GM23338 (cell line): ENCODE measurements around the gene MAN1B1. TPM values are rescaled to one million over a fixed set of nuclear protein-coding genes. Genes with fewer than 3 reads are reported as not detected.

ENCODE experiments used
- ATAC-seq: fragments of 200-7000 bp; cut with Tn5 transposase; 3 replicates; pipeline ENCODE4 v1.9.1; 2020
- DNase-seq: peaks from one replicate; pipeline ENCODE4 v3.0.0-alpha.2; 2015; ENCODE audit warnings: low spot score
- H2AFZ ChIP-seq: fragments of 200-600 bp; sonication (generic); 2 replicates; pipeline ENCODE4 v1.8.0; 2016; ENCODE audit warnings: antibody characterized with exemption, mild to moderate bottlenecking, moderate library complexity
- H3F3A ChIP-seq: fragments of 200-600 bp; sonication (generic); replicated peaks from 2 replicates; pipeline ENCODE4 v1.8.0; 2017; ENCODE audit warnings: antibody characterized with exemption, mixed run types, low read depth
- H3K27ac ChIP-seq: fragments of 200-600 bp; sonication (generic); 2 replicates; pipeline ENCODE4 v1.6.1; 2016; ENCODE audit warnings: low read depth
- H3K27me3 ChIP-seq: fragments of 200-600 bp; sonication (generic); 2 replicates; pipeline ENCODE4 v1.8.0; 2016; ENCODE audit warnings: mild to moderate bottlenecking, mixed run types, moderate library complexity; ENCODE audit not compliant: insufficient read depth
- H3K36me3 ChIP-seq: fragments of 200-600 bp; sonication (generic); 2 replicates; pipeline ENCODE4 v1.8.0; 2016; ENCODE audit warnings: mild to moderate bottlenecking; ENCODE audit not compliant: insufficient read depth
- H3K4me1 ChIP-seq: fragments of 200-600 bp; sonication (generic); 2 replicates; pipeline ENCODE4 v1.8.0; 2016; ENCODE audit warnings: mild to moderate bottlenecking, moderate library complexity; ENCODE audit not compliant: insufficient read depth
- H3K4me2 ChIP-seq: fragments of 200-600 bp; sonication (generic); 2 replicates; pipeline ENCODE4 v1.7.1; 2017; ENCODE audit warnings: mixed run types
- H3K4me3 ChIP-seq: fragments of 200-600 bp; sonication (generic); 2 replicates; pipeline ENCODE4 v1.6.1; 2016; ENCODE audit warnings: mixed run types
- H3K79me2 ChIP-seq: fragments of 200-600 bp; sonication (generic); replicated peaks from 2 replicates; pipeline ENCODE4 v1.8.0; 2017; ENCODE audit warnings: mild to moderate bottlenecking; ENCODE audit not compliant: insufficient read depth
- H3K9me2 ChIP-seq: fragments of 200-600 bp; sonication (generic); 2 replicates; pipeline ENCODE4 v1.8.0; 2017; ENCODE audit not compliant: insufficient read depth
- H4K20me1 ChIP-seq: fragments of 200-600 bp; sonication (generic); replicated peaks from 2 replicates; pipeline ENCODE4 v1.8.0; 2017; ENCODE audit warnings: mild to moderate bottlenecking; ENCODE audit not compliant: insufficient read depth
- H3K27ac Mint-ChIP-seq: 2 replicates; pipeline ENCODE4 v1.8.0; 2020; ENCODE audit warnings: inconsistent platforms, mild to moderate bottlenecking, moderate library complexity, mixed read lengths
- H3K27me3 Mint-ChIP-seq: 3 replicates; pipeline ENCODE4 v1.8.0; 2022; ENCODE audit warnings: low read depth, mild to moderate bottlenecking, moderate library complexity, mixed read lengths, inconsistent platforms; ENCODE audit not compliant: insufficient read depth, poor library complexity
- H3K36me3 Mint-ChIP-seq: 3 replicates; pipeline ENCODE4 v1.8.0; 2021; ENCODE audit warnings: low read depth, mild to moderate bottlenecking, inconsistent platforms, moderate library complexity, mixed read lengths
- H3K4me1 Mint-ChIP-seq: 3 replicates; pipeline ENCODE4 v1.8.0; 2020; ENCODE audit warnings: mild to moderate bottlenecking, inconsistent platforms, mixed read lengths
- H3K4me3 Mint-ChIP-seq: 3 replicates; pipeline ENCODE4 v1.8.0; 2021; ENCODE audit warnings: moderate library complexity, mild to moderate bottlenecking, inconsistent platforms, mixed read lengths
- H3K9me3 Mint-ChIP-seq: 3 replicates; pipeline ENCODE4 v1.8.0; 2020; ENCODE audit warnings: moderate library complexity, mild to moderate bottlenecking, inconsistent platforms, mixed read lengths
- EZH2 ChIP-seq: fragments of 200-600 bp; sonication (generic); IDR thresholded peaks from one replicate; pipeline ENCODE4 v1.8.0; 2017; ENCODE audit warnings: antibody characterized with exemption, mild to moderate bottlenecking, low read depth; ENCODE audit not compliant: unreplicated experiment
- EZH2phosphoT487 ChIP-seq: fragments of 200-600 bp; sonication (generic); IDR thresholded peaks from one replicate; pipeline ENCODE4 v1.8.1; 2018; ENCODE audit warnings: antibody characterized with exemption; ENCODE audit not compliant: unreplicated experiment
- JUNB ChIP-seq: IDR thresholded peaks from one replicate; pipeline ENCODE4 v1.6.1; 2016; ENCODE audit warnings: antibody characterized with exemption; ENCODE audit not compliant: unreplicated experiment
- POLR2AphosphoS5 ChIP-seq: IDR thresholded peaks from 2 replicates; pipeline ENCODE4 v1.6.1; 2016; ENCODE audit warnings: antibody characterized with exemption, low read depth
- ZNF114 ChIP-seq: fragments of 250-450 bp; sonication (Bioruptor Pico); IDR thresholded peaks from 2 replicates; pipeline ENCODE4 v1.5.0; 2020; ENCODE audit warnings: mild to moderate bottlenecking, moderate library complexity
- ZNF331 ChIP-seq: fragments of 250-450 bp; sonication (Bioruptor Pico); IDR thresholded peaks from 2 replicates; pipeline ENCODE4 v1.5.0; 2020; ENCODE audit warnings: low read depth, mild to moderate bottlenecking, moderate library complexity
- ZNF462 ChIP-seq: fragments of 250-450 bp; sonication (Bioruptor Pico); IDR thresholded peaks from 2 replicates; pipeline ENCODE4 v1.5.0; 2020; ENCODE audit warnings: mild to moderate bottlenecking, moderate library complexity
- polyA plus RNA-seq: library from polyadenylated mRNA; unstranded; fragments of >200 nt; fragmentation: Nextera tagmentation; extraction: Ambion mirVana; gene quantifications from 2 replicates; pipeline ENCODE4 v1.2.1, GENCODE V29; 2016
- total RNA-seq: library from RNA; depleted of rRNA; stranded (reverse); fragments of >200 nt; shearing (Covaris generic); gene quantifications from 2 replicates; pipeline ENCODE4 v1.2.3, GENCODE V29; 2014

The MAN1B1 gene
- total and polyA plus RNA-seq, 2 experiments from 2014 or later, result 15.7 to 39.9 TPM

- no peak overlapping the region for H2AFZ ChIP-seq
- H4K20me1 ChIP-seq, result no peaks in the 10 kb centered on the region; the same call in 1 of the 2 replicates
- H3K36me3 ChIP-seq, result no peaks in the 10 kb centered on the region; the same call in 1 of the 2 replicates
- no peak for ATAC-seq
- peaks cover 9% of the 10 kb centered on the region for H3K4me1 ChIP-seq
- H3F3A ChIP-seq, result peaks cover 20% of the 10 kb centered on the region
- Mint-ChIP-seq H3K27me3 (peaks cover 22% of the 10 kb centered on the region), H3K4me3 (peak overlapping the region; percentile 92), H3K4me1 (peaks cover 15% of the 10 kb centered on the region), H3K27ac (no peak overlapping the region), H3K9me3 (peaks cover 4% of the 10 kb centered on the region; the same call in 1 of the 3 replicates), H3K36me3 (peaks cover 17% of the 10 kb centered on the region; the same call in 2 of the 3 replicates)
- peak overlapping the region; percentile 93 for H3K4me3 ChIP-seq
- no peak for DNase-seq
- no peaks in the 10 kb centered on the region for H3K9me2 ChIP-seq
- no peak overlapping the region for H3K27ac ChIP-seq
- peaks cover 5% of the 10 kb centered on the region; the same call in 1 of the 2 replicates for H3K27me3 ChIP-seq
- H3K4me2 ChIP-seq, result peak overlapping the region; percentile 98
- H3K79me2 ChIP-seq, result no peaks in the 10 kb centered on the region; the same call in 1 of the 2 replicates
- no peak for TF ChIP-seq ZNF114 (CRISPR knock-in tag)
- no peak for TF ChIP-seq JUNB
- TF ChIP-seq POLR2AphosphoS5, result no peak
- TF ChIP-seq ZNF462, result no peak
- no peak for TF ChIP-seq ZNF331 (CRISPR knock-in tag)
- no peak for TF ChIP-seq EZH2phosphoT487
- no peak for TF ChIP-seq EZH2
Observed at GRCh38 chr9:137088121-137088520, 1.3 kb downstream of the MAN1B1 start.
